GM12878 (cell line): ENCODE results near the gene CETN3. TPM values are rescaled to one million over a fixed set of nuclear protein-coding genes. Genes with fewer than 3 reads are reported as not detected.

Experiments used
- ATAC-seq: fragments of 200-7000 bp; cut with Tn5 transposase; 3 replicates; pipeline ENCODE4 v1.9.1; 2020; ENCODE audit warnings: mild to moderate bottlenecking, moderate library complexity
- BruUV-seq: library from RNA; stranded (reverse); fragments of 400-500 nt; replicated peaks from 2 replicates; lab custom pipeline; 2021; lab: Mats Ljungman, UMichigan
- CTCF ChIA-PET: fragments of 300-600 bp; sonication (Branson Sonifier 250); formaldehyde crosslinking; extraction: SDS; loops from one replicate; lab custom pipeline; 2021; ENCODE audit warnings: inconsistent platforms; lab: Yijun Ruan, JAX
- POLR2A ChIA-PET: fragments of 350-600 bp; formaldehyde crosslinking; extraction: SDS; loops from one replicate; lab custom pipeline; 2021; ENCODE audit warnings: inconsistent platforms; lab: Charles Lee
- RAD21 ChIA-PET: fragments of 300-600 bp; sonication (Branson Sonifier 250); formaldehyde crosslinking; loops from one replicate; lab custom pipeline; 2023; ENCODE audit warnings: antibody characterized with exemption; ENCODE audit not compliant: unreplicated experiment; lab: Charles Lee
- SMC1A ChIA-PET: fragments of 300-600 bp; sonication (Branson Sonifier 250); formaldehyde crosslinking; loops from one replicate; lab custom pipeline; 2023; ENCODE audit not compliant: unreplicated experiment, uncharacterized antibody; lab: Charles Lee
- DNase-seq: peaks from one replicate; pipeline ENCODE4 v3.0.0-alpha.2; 2011; ENCODE audit warnings: low read depth, low spot score
- FAIRE-seq: peaks from 3 replicates; lab custom pipeline; 2011; peaks lifted over from hg19 to GRCh38; lab: Jason Lieb, UNC
- H2AFZ ChIP-seq: 2 replicates; pipeline ENCODE4 v1.6.0; 2011; ENCODE audit warnings: low read depth, low read length, control low read depth; ENCODE audit not compliant: control insufficient read depth
- H3K27ac ChIP-seq: 2 replicates; pipeline ENCODE4 v1.5.1; 2011; ENCODE audit warnings: control low read depth; ENCODE audit not compliant: control insufficient read depth, insufficient read depth
- H3K27me3 ChIP-seq, 2 experiments: replicated peaks in 1 of 2; 2 replicates each; pipeline versions ENCODE4 v1.6.0 to v1.6.1; 2011; ENCODE audit warnings: low read length in 1 of 2; ENCODE audit not compliant: control insufficient read depth in 2 of 2, insufficient read depth in 2 of 2
- H3K36me3 ChIP-seq, 2 experiments: 2 replicates each; pipeline ENCODE4 v1.5.1; 2011; ENCODE audit warnings: low read length in 1 of 2; ENCODE audit not compliant: control insufficient read depth in 2 of 2, insufficient read depth in 2 of 2
- H3K4me1 ChIP-seq: 2 replicates; pipeline ENCODE4 v1.6.1; 2011; ENCODE audit warnings: mild to moderate bottlenecking, low read length, moderate library complexity, mixed read lengths; ENCODE audit not compliant: control insufficient read depth, insufficient read depth
- H3K4me2 ChIP-seq: 2 replicates; pipeline ENCODE4 v1.6.0; 2011; ENCODE audit warnings: control low read depth; ENCODE audit not compliant: control insufficient read depth, insufficient read depth
- H3K4me3 ChIP-seq: fragments of 200-600 bp; sonication (generic); 2 replicates; pipeline ENCODE4 v1.5.1; 2016
- H3K79me2 ChIP-seq: 2 replicates; pipeline ENCODE4 v1.6.0; 2011; ENCODE audit warnings: low read length; ENCODE audit not compliant: control insufficient read depth, insufficient read depth
- H3K9ac ChIP-seq: 2 replicates; pipeline ENCODE4 v1.8.0; 2011; ENCODE audit warnings: low read length, control low read depth, mixed read lengths; ENCODE audit not compliant: control insufficient read depth, insufficient read depth
- H3K9me3 ChIP-seq: replicated peaks from 3 replicates; pipeline ENCODE4 v1.5.1; 2011; ENCODE audit warnings: mild to moderate bottlenecking, low read length; ENCODE audit not compliant: control insufficient read depth, insufficient read depth
- H4K20me1 ChIP-seq: 2 replicates; pipeline ENCODE4 v1.6.0; 2011; ENCODE audit not compliant: control insufficient read depth, insufficient read depth
- ASH2L ChIP-seq: fragments of 300-600, 200-600 bp; sonication (generic); IDR thresholded peaks from 2 replicates; pipeline ENCODE4 v1.6.1; 2017; ENCODE audit warnings: low read depth, mild to moderate bottlenecking, borderline replicate concordance
- ATF7 ChIP-seq: fragments of 450-650 bp; IDR thresholded peaks from 2 replicates; pipeline ENCODE4 v1.6.1; 2016; ENCODE audit warnings: low read depth, mild to moderate bottlenecking
- DPF2 ChIP-seq: fragments of 450-650 bp; IDR thresholded peaks from 2 replicates; pipeline ENCODE4 v1.6.1; 2017; ENCODE audit warnings: mild to moderate bottlenecking
- HCFC1 ChIP-seq: fragments of 150-350 bp; IDR thresholded peaks from 2 replicates; pipeline ENCODE4 v1.6.1; 2014; ENCODE audit warnings: low read length
- IKZF1 ChIP-seq: fragments of 450-650 bp; conservative IDR thresholded peaks from 2 replicates; pipeline ENCODE4 v1.6.1; 2017; ENCODE audit warnings: antibody characterized with exemption, mild to moderate bottlenecking
- JUNB ChIP-seq: IDR thresholded peaks from 2 replicates; pipeline ENCODE4 v1.6.1; 2016; ENCODE audit warnings: antibody characterized with exemption, mild to moderate bottlenecking
- LARP7 ChIP-seq: fragments of 450-650 bp; IDR thresholded peaks from 2 replicates; pipeline ENCODE4 v1.6.1; 2017; ENCODE audit warnings: mild to moderate bottlenecking
- MEF2B ChIP-seq: fragments of 450-650 bp; IDR thresholded peaks from 2 replicates; pipeline ENCODE4 v1.6.1; 2018; ENCODE audit warnings: mild to moderate bottlenecking, moderate library complexity; ENCODE audit not compliant: partially characterized antibody, poor library complexity, severe bottlenecking
- MYC ChIP-seq: IDR thresholded peaks from 2 replicates; pipeline ENCODE4 v1.6.1; 2011; ENCODE audit warnings: mild to moderate bottlenecking, low read length, moderate library complexity, inconsistent platforms; ENCODE audit not compliant: insufficient read depth, insufficient replicate concordance, insufficient read length, severe bottlenecking
- NFXL1 ChIP-seq: fragments of 450-650 bp; IDR thresholded peaks from 2 replicates; pipeline ENCODE4 v1.6.1; 2017; ENCODE audit warnings: antibody characterized with exemption, mild to moderate bottlenecking, borderline replicate concordance
- POLR2AphosphoS5 ChIP-seq: IDR thresholded peaks from 2 replicates; pipeline ENCODE4 v1.6.1; 2011; ENCODE audit warnings: mild to moderate bottlenecking, low read length, inconsistent platforms
- RFX5 ChIP-seq: IDR thresholded peaks from 2 replicates; pipeline ENCODE4 v1.6.1; 2011; ENCODE audit warnings: low read depth, low read length, improper control_type of control experiment
- TBL1XR1 ChIP-seq: IDR thresholded peaks from 2 replicates; pipeline ENCODE4 v1.6.1; 2012; ENCODE audit warnings: low read depth, low read length, improper control_type of control experiment
- WRNIP1 ChIP-seq: IDR thresholded peaks from 2 replicates; pipeline ENCODE4 v1.6.1; 2011; ENCODE audit warnings: low read depth, low read length, improper control_type of control experiment, borderline replicate concordance
- WGBS: methylation state at CpG from one replicate; pipeline ENCODE4 v1.1.6; 2016; ENCODE audit warnings: low lambda C conversion rate; ENCODE audit not compliant: insufficient replicate concordance, insufficient coverage; ENCODE audit errors: missing lambda C conversion rate; 5-methylcytosine and 5-hydroxymethylcytosine counted together
- in situ Hi-C: fragments of 300-500 bp; cut with MboI; formaldehyde crosslinking; loops from 9 replicates; pipeline ENCODE4 v1.14.3; 2018; ENCODE audit warnings: mixed read lengths
- intact Hi-C: fragments of 100-400 bp; cut with micrococcal nuclease; formaldehyde crosslinking; loops from one replicate; pipeline ENCODE4 v1.14.2; 2022; ENCODE audit not compliant: unreplicated experiment
- polyA plus RNA-seq, 11 experiments: library from polyadenylated mRNA; depleted of rRNA in 4 of 11; unstranded in 6 of 11; stranded (reverse) in 5 of 11; fragments of >200 nt; fragmentation: Nextera tagmentation in 4 of 11; fragmentation: Illumina TruSeq in 1 of 11; extraction: Ambion mirVana in 4 of 11; extraction: Trizol in 1 of 11; gene quantifications; 1 replicate in 1 of 11; 2 replicates in 10 of 11; pipeline versions ENCODE4 v1.2.1 to v1.2.3, GENCODE V29; 2011 to 2016; ENCODE audit warnings: inconsistent platforms in 2 of 11, missing spikeins in 2 of 11, low read depth in 1 of 11
- total RNA-seq, 4 experiments: library from RNA; depleted of rRNA in 3 of 4; stranded (reverse); fragments of >200 nt in 3 of 4; fragmentation: Illumina TruSeq in 1 of 4; extraction: Trizol in 1 of 4; gene quantifications; 2 replicates each; pipeline versions ENCODE4 v1.2.1 to v1.2.3, GENCODE V29; 2013 to 2021
- TF ChIP-seq, protein P1 (sequence below): fragments of 450-650 bp; IDR thresholded peaks from 2 replicates; pipeline ENCODE4 v1.6.1; 2017; ENCODE audit warnings: mild to moderate bottlenecking, low read depth, inconsistent platforms; ENCODE audit not compliant: poor library complexity, severe bottlenecking
- TF ChIP-seq, protein P2 (sequence below): fragments of 450-650 bp; formaldehyde crosslinking; IDR thresholded peaks from 2 replicates; pipeline ENCODE4 v1.5.0; 2022; ENCODE audit warnings: mild to moderate bottlenecking, missing genetic modification characterization

Gene CETN3
- total and polyA plus RNA-seq, 10 of the 15 experiments (the other 5 are each of a cell fraction or from before 2014, with no cell fraction given) = 16.8 to 59.1 (median 51.8) TPM

DNA sequence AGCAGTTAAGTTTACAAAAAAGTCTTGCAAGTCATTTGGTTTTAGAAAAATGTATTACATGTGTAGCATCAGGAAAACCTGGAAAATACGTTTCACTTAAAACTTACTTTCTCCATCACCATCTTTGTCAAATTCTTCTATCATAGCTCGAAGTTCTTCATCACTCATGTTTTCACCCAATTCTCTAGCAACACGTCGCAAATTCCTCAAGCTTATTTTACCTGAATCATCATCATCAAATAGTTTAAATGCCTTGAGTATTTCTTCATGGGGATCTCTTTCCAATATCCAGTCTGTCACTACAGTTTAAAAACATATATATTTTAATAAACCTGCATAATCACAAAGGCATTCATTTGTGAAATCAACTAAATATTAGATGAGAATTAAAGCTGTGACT lies 10.3 kb downstream of the CETN3 start:
- Histone ChIP-seq H4K20me1 (no peaks in the 10 kb centered on the region), H3K9me3 (no peaks in the 10 kb centered on the region; the same call in 2 of the 3 replicates), H3K36me3 (peaks cover 0 to 3% of the 10 kb centered on the region in 2 experiments; a peak in 1 of 4 replicates), H3K9ac (no peak overlapping the region), H3K4me2 (no peak overlapping the region), H3K4me3 (no peak overlapping the region), H2AFZ (no peak overlapping the region), H3K27me3 (no peaks in the 10 kb centered on the region), H3K27ac (no peak overlapping the region), H3K79me2 (no peaks in the 10 kb centered on the region), H3K4me1 (no peaks in the 10 kb centered on the region)
- no peak for ATAC-seq
- no peak for FAIRE-seq
- ChIA-PET RAD21 (interaction anchor here (1.8 kb wide), 1 partner anchor 131 kb away, joined by 4 read pairs; no protein-coding TSS in a partner anchor), SMC1A (interaction anchor here (1.1 to 2.9 kb wide), 3 partner anchors 9 to 41 kb away, joined by 3 to 16 read pairs (median 14); partner anchors contain the start of gene CETN3), CTCF (interaction anchor here (1.6 to 2.6 kb wide), 3 partner anchors 12 to 131 kb away, joined by 3 to 18 read pairs (median 9); partner anchors contain the start of gene LYSMD3), POLR2A (interaction anchor here (0.7 kb wide), 1 partner anchor 10 kb away, joined by 3 read pairs; the partner anchor contains the start of gene CETN3)
- intact Hi-C loops = loop anchor here (5.0 kb wide), 1 partner anchor 1672 kb away; no protein-coding TSS in a partner anchor
- 97% methylated on average over 4 of the region's 4 CpGs for WGBS
- DNase-seq = no peak
- no TSS peak for BruUV-seq
- in situ Hi-C loops = no loop called here
- TF ChIP-seq LARP7 (no peak), MYC (no peak), NFXL1 (no peak), POLR2AphosphoS5 (no peak), MEF2B (no peak), DPF2 (no peak), RFX5 (no peak), WRNIP1 (no peak), ASH2L (no peak), ATF7 (no peak), IKZF1 (no peak), TBL1XR1 (no peak), JUNB (no peak), HCFC1 (no peak)
- TF ChIP-seq, protein P1, sequence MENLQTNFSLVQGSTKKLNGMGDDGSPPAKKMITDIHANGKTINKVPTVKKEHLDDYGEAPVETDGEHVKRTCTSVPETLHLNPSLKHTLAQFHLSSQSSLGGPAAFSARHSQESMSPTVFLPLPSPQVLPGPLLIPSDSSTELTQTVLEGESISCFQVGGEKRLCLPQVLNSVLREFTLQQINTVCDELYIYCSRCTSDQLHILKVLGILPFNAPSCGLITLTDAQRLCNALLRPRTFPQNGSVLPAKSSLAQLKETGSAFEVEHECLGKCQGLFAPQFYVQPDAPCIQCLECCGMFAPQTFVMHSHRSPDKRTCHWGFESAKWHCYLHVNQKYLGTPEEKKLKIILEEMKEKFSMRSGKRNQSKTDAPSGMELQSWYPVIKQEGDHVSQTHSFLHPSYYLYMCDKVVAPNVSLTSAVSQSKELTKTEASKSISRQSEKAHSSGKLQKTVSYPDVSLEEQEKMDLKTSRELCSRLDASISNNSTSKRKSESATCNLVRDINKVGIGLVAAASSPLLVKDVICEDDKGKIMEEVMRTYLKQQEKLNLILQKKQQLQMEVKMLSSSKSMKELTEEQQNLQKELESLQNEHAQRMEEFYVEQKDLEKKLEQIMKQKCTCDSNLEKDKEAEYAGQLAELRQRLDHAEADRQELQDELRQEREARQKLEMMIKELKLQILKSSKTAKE = no peak
- TF ChIP-seq, protein P2, sequence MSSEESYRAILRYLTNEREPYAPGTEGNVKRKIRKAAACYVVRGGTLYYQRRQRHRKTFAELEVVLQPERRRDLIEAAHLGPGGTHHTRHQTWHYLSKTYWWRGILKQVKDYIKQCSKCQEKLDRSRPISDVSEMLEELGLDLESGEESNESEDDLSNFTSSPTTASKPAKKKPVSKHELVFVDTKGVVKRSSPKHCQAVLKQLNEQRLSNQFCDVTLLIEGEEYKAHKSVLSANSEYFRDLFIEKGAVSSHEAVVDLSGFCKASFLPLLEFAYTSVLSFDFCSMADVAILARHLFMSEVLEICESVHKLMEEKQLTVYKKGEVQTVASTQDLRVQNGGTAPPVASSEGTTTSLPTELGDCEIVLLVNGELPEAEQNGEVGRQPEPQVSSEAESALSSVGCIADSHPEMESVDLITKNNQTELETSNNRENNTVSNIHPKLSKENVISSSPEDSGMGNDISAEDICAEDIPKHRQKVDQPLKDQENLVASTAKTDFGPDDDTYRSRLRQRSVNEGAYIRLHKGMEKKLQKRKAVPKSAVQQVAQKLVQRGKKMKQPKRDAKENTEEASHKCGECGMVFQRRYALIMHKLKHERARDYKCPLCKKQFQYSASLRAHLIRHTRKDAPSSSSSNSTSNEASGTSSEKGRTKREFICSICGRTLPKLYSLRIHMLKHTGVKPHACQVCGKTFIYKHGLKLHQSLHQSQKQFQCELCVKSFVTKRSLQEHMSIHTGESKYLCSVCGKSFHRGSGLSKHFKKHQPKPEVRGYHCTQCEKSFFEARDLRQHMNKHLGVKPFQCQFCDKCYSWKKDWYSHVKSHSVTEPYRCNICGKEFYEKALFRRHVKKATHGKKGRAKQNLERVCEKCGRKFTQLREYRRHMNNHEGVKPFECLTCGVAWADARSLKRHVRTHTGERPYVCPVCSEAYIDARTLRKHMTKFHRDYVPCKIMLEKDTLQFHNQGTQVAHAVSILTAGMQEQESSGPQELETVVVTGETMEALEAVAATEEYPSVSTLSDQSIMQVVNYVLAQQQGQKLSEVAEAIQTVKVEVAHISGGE (CRISPR knock-in tag) = no peak
